IPS-20b (cell line): ENCODE data around the gene WDR4.

ENCODE experiments used
- H3K27ac ChIP-seq: one replicate; pipeline ENCODE4 v1.5.1; 2013; ENCODE audit warnings: low read length
- H3K27me3 ChIP-seq: 2 replicates; pipeline ENCODE4 v1.6.1; 2013; ENCODE audit warnings: mild to moderate bottlenecking, low read length, inconsistent platforms; ENCODE audit not compliant: insufficient read depth
- H3K36me3 ChIP-seq: 2 replicates; pipeline ENCODE4 v1.6.1; 2013; ENCODE audit warnings: low read depth, mild to moderate bottlenecking, inconsistent platforms, low read length, moderate library complexity; ENCODE audit not compliant: insufficient read depth
- H3K4me1 ChIP-seq: 2 replicates; pipeline ENCODE4 v1.6.1; 2013; ENCODE audit warnings: mild to moderate bottlenecking, control low read depth, inconsistent platforms, low read length, moderate library complexity; ENCODE audit not compliant: insufficient read depth
- H3K4me3 ChIP-seq: 2 replicates; pipeline ENCODE4 v1.5.1; 2013; ENCODE audit warnings: mild to moderate bottlenecking, low read length, inconsistent platforms
- H3K9ac ChIP-seq: 2 replicates; pipeline ENCODE4 v1.6.1; 2013; ENCODE audit warnings: low read depth, mild to moderate bottlenecking, inconsistent platforms, low read length, moderate library complexity
- H3K9me3 ChIP-seq: 2 replicates; pipeline ENCODE4 v1.6.1; 2013; ENCODE audit warnings: mild to moderate bottlenecking, low read depth, low read length, inconsistent platforms; ENCODE audit not compliant: insufficient read depth

Gene WDR4

DNA sequence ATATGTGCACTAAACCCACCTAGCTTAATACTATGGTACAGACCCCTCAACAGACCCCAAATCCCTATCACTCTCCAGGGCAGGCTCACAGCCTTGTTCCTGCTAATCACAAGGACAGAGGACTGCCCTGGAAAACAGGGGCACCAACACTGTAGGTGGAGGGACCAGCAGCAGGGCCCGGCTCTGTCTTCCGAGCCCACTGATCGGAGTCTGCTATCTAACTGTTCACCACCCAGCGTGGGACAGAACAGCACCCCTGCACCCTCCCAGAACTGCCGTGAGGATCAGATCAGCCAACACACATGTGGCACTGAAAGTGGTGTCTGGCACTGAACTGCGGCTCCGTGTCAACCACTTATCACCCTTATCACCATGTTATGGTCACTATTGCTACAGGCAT, 6.2 kb downstream of the WDR4 start:
- no peaks in the 10 kb centered on the region for H3K27me3 ChIP-seq
- 0 out of 2 replicates have a peak, but pooled peaks cover under 1% of the 10 kb centered on the region for H3K4me1 ChIP-seq
- peaks cover 88% of the 10 kb centered on the region for H3K36me3 ChIP-seq
- H3K4me3 ChIP-seq = no peak overlapping the region
- no peaks in the 10 kb centered on the region for H3K9me3 ChIP-seq
- no peak overlapping the region for H3K27ac ChIP-seq
- no peak overlapping the region for H3K9ac ChIP-seq

DNA sequence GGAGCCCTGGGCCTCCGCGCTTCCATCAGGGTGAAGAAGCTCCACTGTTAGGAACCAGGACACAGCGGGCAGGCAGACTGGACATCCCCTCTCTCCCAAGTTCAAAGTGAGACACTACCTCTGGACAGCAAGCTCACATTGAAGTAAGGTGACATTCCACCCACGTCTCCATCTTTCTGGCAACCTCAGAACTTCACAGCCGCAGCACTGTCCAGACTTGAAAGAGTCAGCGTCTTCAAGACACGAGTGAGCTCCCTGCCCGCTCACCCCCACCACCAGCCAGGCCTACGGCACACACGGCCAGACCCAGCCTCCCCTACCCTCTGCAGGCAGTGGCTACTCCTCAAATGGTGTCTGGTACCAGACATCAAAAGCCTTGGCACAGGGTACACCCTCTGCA, 11.1 kb downstream of the WDR4 start:
- no peak overlapping the region for H3K27ac ChIP-seq
- no peaks in the 10 kb centered on the region for H3K4me1 ChIP-seq
- no peaks in the 10 kb centered on the region for H3K9me3 ChIP-seq
- no peak overlapping the region for H3K4me3 ChIP-seq
- H3K27me3 ChIP-seq = no peaks in the 10 kb centered on the region
- no peak overlapping the region for H3K9ac ChIP-seq
- H3K36me3 ChIP-seq = peaks cover 91% of the 10 kb centered on the region

DNA sequence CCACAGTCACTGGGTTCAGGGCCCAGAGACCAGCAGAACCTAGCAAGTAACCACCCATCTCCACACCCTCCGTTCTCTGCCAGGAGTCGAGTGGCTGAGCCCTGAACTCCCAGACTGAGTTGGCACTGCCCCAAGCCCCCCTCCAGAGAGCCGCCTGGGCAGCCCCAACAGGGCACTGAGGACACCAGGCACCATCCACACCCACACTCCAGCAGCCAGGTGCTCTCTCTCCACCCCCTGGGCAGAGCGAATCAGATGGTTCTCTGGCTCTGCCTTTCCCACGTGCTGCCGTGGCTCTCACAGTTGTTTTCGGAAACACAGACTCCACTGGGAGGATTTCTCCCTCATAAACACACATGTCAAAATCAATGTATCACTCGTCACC, 13.6 kb downstream of the WDR4 start:
- Histone ChIP-seq H3K36me3 (peaks cover 89% of the 10 kb centered on the region), H3K9ac (no peak overlapping the region), H3K4me1 (no peaks in the 10 kb centered on the region), H3K9me3 (no peaks in the 10 kb centered on the region), H3K27me3 (no peaks in the 10 kb centered on the region), H3K27ac (no peak overlapping the region), H3K4me3 (no peak overlapping the region)

DNA sequence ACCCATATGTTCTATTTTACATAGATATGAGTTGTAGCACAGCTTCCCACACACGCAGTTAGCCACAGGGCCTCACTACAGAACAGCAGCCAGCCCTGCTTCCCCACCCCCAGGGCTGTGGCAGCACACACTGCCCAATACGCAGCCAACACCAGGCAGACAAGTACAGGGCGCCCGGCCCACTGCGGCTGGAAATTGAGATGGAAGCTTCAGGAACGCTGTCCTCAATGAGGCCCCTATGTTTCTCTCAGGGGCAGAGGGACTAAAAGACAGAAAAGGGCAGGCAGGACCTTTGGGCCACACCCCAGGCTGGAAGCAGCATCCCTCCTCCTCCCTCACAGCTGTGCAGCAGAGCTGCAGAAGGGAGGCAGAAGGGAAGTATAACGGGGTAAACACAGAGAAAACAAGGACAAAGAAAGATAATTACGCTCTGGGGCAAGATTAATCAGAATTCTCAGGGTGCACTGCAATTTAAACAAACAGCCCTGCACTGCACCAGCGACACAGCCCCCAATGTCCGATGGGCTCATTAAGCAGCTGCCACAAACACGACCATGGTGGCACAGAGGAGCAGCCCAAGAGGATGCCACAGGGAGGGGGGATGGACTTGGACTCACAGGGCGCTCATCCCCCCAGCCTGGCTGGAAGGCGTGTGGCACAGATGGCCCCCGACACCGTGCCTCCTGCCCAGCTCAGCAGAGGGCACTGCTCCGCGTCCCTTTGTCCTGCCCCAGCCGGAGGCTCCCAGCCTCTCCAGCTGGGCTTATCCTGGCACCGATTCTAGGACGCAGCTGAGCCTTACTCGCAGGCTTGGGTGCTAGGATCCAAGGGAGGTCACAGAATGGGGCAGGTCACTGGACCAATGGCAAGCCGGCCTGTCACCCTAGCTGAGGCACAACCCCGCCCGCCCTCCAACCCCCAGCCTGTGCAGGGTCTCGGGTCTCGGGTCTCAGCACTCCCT, 14.2 kb downstream of the WDR4 start:
- Histone ChIP-seq H3K9ac (no peak overlapping the region; the same call in 1 of the 2 replicates), H3K36me3 (peaks cover 89% of the 10 kb centered on the region), H3K27me3 (no peaks in the 10 kb centered on the region), H3K27ac (no peak overlapping the region), H3K4me3 (no peak overlapping the region), H3K9me3 (no peaks in the 10 kb centered on the region), H3K4me1 (no peaks in the 10 kb centered on the region)

DNA sequence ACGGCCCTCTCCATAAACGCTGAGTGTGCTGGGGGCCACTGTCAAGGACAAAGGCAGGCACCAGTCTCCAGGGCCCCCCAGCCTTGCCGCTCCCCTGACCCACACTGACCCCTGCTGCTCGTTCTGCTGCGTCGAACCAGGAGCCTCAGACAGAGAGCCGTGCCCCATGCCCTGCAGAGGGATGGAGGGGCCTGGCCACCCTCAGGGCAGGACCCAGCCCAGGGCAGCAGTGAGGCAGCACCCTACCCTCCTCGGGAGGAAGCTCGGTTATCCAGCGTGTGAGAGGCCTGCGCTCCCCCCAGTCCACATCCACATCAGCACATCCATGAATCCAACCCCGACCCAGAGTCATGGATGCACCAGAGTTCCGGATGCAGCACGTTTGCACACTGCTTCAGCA, 15.1 kb downstream of the WDR4 start:
- no peak overlapping the region; the same call in 1 of the 2 replicates for H3K9ac ChIP-seq
- H3K4me3 ChIP-seq = no peak overlapping the region
- H3K27ac ChIP-seq = no peak overlapping the region
- peaks cover 89% of the 10 kb centered on the region for H3K36me3 ChIP-seq
- H3K9me3 ChIP-seq = no peaks in the 10 kb centered on the region
- no peaks in the 10 kb centered on the region for H3K27me3 ChIP-seq
- H3K4me1 ChIP-seq = no peaks in the 10 kb centered on the region

DNA sequence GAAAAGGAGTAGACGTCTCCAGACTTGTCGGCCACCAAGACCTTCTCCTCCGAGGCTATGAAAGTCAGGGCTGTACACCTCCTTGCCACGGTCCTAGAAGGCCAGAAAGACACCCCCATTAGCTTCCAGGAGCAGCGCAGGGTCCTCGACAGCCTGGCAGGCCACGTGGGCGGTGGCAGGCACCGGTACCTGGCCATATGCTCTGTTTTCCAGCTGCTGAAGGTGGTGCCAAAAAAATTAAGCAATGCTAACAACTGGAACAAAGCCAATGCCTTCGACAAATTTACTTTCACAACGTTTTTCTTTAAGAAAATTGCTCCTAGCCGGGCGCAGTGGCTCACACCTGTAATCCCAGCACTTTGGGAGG, 15.9 kb downstream of the WDR4 start:
- no peak overlapping the region for H3K9ac ChIP-seq
- H3K27ac ChIP-seq = no peak overlapping the region
- peaks cover 89% of the 10 kb centered on the region for H3K36me3 ChIP-seq

DNA sequence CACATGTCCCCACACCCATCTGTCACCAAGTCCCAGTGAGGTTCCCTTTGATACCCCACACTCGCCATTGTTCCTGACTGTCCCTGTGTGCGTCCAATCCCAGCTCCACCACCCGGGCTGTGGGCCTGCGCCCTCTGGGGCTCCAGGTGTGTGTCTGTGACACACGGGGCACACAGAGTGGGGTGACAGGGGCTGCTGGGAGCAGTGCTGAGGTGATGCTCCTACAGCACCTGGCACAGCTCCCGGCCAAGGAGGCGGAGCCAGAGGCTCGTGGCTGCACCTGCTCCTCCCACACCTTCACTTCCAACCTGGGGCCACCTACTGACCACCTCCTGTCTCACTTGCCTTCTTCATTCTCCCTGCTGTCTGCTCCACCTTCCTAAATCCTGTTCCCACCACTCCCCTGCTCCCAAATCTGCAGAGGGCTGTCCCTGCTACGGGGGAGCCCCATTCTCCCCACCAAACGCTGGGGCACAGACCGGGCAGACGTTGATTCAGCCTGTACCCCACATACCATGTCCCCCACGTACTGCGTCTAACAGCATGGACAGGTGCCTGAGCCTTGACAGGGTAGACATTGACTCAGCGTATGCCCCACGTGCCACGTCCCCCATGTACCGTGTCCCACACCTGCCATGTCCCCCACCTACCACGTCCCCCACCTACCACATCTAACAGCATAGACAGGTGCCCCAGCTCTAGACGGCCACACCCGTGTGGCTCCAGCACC, 16.4 kb downstream of the WDR4 start:
- Histone ChIP-seq H3K4me3 (no peak overlapping the region), H3K27ac (no peak overlapping the region), H3K36me3 (peaks cover 89% of the 10 kb centered on the region)

More for the DNA sequence above, 15.9 kb downstream of the WDR4 start:
- no peaks in the 10 kb centered on the region for H3K9me3 ChIP-seq
- no peak overlapping the region for H3K4me3 ChIP-seq
- H3K4me1 ChIP-seq = no peaks in the 10 kb centered on the region
- H3K27me3 ChIP-seq = no peaks in the 10 kb centered on the region

DNA sequence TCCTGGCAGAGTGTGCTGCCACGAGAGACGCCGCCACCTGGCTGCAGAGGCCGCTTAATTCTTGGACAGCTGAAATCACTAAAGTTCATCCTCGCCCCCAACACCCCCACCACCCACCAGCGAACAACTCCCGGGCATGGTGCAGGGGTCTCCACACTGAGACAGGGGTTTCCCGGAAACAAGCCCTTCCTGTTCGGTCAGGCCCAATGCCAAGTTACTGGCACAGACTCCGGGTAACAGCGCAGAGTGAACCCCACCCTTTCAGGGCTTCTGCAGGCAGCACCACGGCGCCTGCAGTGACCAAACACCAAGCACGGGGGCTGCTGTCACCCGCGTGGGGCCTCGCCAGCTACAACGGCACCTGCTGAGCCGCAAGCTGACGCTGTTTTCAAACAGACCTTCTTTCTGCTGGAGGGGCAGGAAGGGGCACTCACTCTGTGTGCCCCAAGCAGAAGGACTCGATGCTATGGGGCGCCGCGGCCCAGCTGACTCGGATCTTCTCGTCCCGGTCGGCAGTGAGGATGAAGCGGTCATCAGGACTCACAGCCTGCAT, 17.4 kb downstream of the WDR4 start:
- H3K27ac ChIP-seq = no peak overlapping the region
- H3K9ac ChIP-seq = no peak overlapping the region
- H3K9me3 ChIP-seq = no peaks in the 10 kb centered on the region
- peaks cover 91% of the 10 kb centered on the region for H3K36me3 ChIP-seq
- H3K4me1 ChIP-seq = no peaks in the 10 kb centered on the region
- no peak overlapping the region for H3K4me3 ChIP-seq
- no peaks in the 10 kb centered on the region for H3K27me3 ChIP-seq

More for the DNA sequence above, 16.4 kb downstream of the WDR4 start:
- Histone ChIP-seq H3K4me1 (no peaks in the 10 kb centered on the region), H3K9me3 (no peaks in the 10 kb centered on the region), H3K9ac (no peak overlapping the region), H3K27me3 (no peaks in the 10 kb centered on the region)

DNA sequence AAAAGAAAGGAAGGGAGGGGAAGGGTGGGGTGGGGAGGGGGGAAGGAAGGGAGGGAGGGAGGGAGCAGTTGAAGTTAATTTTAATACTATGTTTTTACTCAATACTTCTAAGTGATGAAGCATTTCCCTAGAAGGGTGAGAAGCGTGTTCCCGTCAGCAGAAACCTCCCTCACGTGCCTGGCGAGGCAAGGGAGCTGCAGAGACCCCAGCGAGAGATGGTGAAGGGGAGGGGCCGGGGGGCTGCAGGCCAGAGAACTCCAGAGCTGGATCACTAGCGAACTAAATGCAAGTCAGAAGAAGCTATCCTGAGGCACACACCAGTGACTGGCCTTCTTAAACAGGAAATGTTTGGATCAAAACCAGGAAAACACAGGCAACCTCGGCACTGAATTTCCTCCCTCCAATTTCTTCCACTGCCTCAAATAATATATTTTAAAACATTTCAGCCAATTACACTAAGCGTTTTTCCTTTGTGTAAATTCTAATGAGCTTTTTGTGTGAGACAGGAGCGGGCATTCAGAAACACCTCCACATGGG, 18.0 kb downstream of the WDR4 start:
- peaks cover 91% of the 10 kb centered on the region for H3K36me3 ChIP-seq
- no peak overlapping the region for H3K27ac ChIP-seq
- H3K27me3 ChIP-seq = no peaks in the 10 kb centered on the region
- no peaks in the 10 kb centered on the region for H3K9me3 ChIP-seq
- no peaks in the 10 kb centered on the region for H3K4me1 ChIP-seq
- no peak overlapping the region for H3K9ac ChIP-seq
- H3K4me3 ChIP-seq = no peak overlapping the region

DNA sequence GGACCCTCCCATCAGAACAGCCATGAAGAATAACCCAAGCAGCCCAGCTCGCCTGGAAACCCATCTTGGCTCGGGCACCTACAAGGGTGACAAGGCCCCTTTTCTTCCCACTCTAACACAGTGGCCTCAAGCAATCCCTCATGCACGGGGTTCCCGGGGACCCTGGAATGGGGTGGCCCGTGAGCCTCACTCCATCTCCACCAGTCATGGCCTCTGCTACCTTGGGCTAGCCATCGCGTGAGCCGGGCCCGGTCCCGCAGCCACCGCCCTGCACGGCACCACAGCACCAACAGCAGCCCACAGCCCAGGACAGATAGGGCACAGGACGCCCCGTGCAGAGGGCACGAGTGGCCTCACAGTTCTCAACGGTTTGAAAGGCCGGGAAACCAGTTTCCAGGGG, 19.0 kb downstream of the WDR4 start:
- Histone ChIP-seq H3K4me3 (no peak overlapping the region), H3K27ac (no peak overlapping the region), H3K27me3 (no peaks in the 10 kb centered on the region), H3K9ac (no peak overlapping the region), H3K9me3 (no peaks in the 10 kb centered on the region), H3K4me1 (no peaks in the 10 kb centered on the region), H3K36me3 (peaks cover 94% of the 10 kb centered on the region)

DNA sequence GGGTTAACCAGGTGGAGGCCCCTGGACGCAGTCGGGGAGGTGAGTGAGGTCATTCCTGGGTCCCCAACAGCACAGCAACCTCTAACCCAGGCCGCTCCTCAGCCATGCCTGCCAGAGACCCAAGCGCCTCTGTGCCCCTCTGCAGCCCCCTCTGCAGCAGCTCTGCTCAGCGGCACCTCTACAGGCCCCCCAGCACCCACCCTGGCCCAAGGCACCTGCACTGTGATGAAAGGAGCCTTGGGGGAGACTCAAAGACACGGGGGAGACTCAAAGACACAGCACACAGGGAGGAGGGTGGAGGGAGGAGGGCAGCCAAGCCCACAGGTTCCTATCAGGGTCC, 19.5 kb downstream of the WDR4 start:
- H3K36me3 ChIP-seq = peaks cover 95% of the 10 kb centered on the region
- no peaks in the 10 kb centered on the region for H3K27me3 ChIP-seq
- H3K9ac ChIP-seq = no peak overlapping the region; the same call in 1 of the 2 replicates
- H3K4me3 ChIP-seq = no peak overlapping the region
- no peak overlapping the region for H3K27ac ChIP-seq
- no peaks in the 10 kb centered on the region for H3K9me3 ChIP-seq
- no peaks in the 10 kb centered on the region for H3K4me1 ChIP-seq
